Measurements from ENCODE around the gene C1orf198.

Gene C1orf198

GRCh38 chr1:230894032-230894431 lies 25.7 kb upstream of the C1orf198 start:
- H2AFZ ChIP-seq (ENCODE audit: low read depth, low read length) = no peak overlapping the region
- H3K4me2 ChIP-seq (ENCODE audit: low read length) = no peak overlapping the region
- TF ChIP-seq CTCF (IDR thresholded peaks at IDR 0.05; ENCODE audit: low read depth, low read length) (no peak), EZH2phosphoT487 (IDR thresholded peaks at IDR 0.05; ENCODE audit: low read depth) (no peak)
- H3K27me3 ChIP-seq (ENCODE audit: low read depth, low read length) = no peaks in the 10 kb centered on the region; the same call in 1 of the 2 replicates
- no peaks in the 10 kb centered on the region for H3K36me3 ChIP-seq (replicated peaks; ENCODE audit: low read depth, low read length)
- no peak overlapping the region for H3K9ac ChIP-seq (ENCODE audit: low read length)
- H3K79me2 ChIP-seq (ENCODE audit: low read length) = no peaks in the 10 kb centered on the region
- H3K4me3 ChIP-seq (ENCODE audit: low read length) = no peak overlapping the region
- no peaks in the 10 kb centered on the region for H4K20me1 ChIP-seq (ENCODE audit: insufficient read depth, low read length)
- H3K27ac ChIP-seq (ENCODE audit: low read length) = no peak overlapping the region
- no peaks in the 10 kb centered on the region for H3K9me3 ChIP-seq (ENCODE audit: insufficient read depth, low read length)
- H3K4me1 ChIP-seq (ENCODE audit: low read length) = peaks cover 14% of the 10 kb centered on the region

GRCh38 chr1:230892018-230892491 lies 23.7 kb upstream of the C1orf198 start:
- peak overlapping the region; percentile 51 for H3K4me2 ChIP-seq (ENCODE audit: low read length)
- H4K20me1 ChIP-seq (ENCODE audit: insufficient read depth, low read length) = no peaks in the 10 kb centered on the region
- TF ChIP-seq CTCF (IDR thresholded peaks at IDR 0.05; ENCODE audit: low read depth, low read length) = no peak
- TF ChIP-seq EZH2phosphoT487 (IDR thresholded peaks at IDR 0.05; ENCODE audit: low read depth) = no peak
- no peak overlapping the region for H3K27ac ChIP-seq (ENCODE audit: low read length)
- H3K9me3 ChIP-seq (ENCODE audit: insufficient read depth, low read length) = no peaks in the 10 kb centered on the region
- no peaks in the 10 kb centered on the region; the same call in 1 of the 2 replicates for H3K27me3 ChIP-seq (ENCODE audit: low read depth, low read length)
- H3K36me3 ChIP-seq (replicated peaks; ENCODE audit: low read depth, low read length) = no peaks in the 10 kb centered on the region
- no peaks in the 10 kb centered on the region for H3K79me2 ChIP-seq (ENCODE audit: low read length)
- H3K4me1 ChIP-seq (ENCODE audit: low read length) = peaks cover 14% of the 10 kb centered on the region
- no peak overlapping the region for H3K9ac ChIP-seq (ENCODE audit: low read length)
- H2AFZ ChIP-seq (ENCODE audit: low read depth, low read length) = peak overlapping the region; percentile 31
- peak overlapping the region; percentile 9; the same call in 1 of the 2 replicates for H3K4me3 ChIP-seq (ENCODE audit: low read length)

- Histone ChIP-seq H4K20me1 (ENCODE audit: insufficient read depth, low read length) (no peaks in the 10 kb centered on the region), H3K4me3 (ENCODE audit: low read length) (peak overlapping the region; percentile 9; the same call in 1 of the 2 replicates), H3K27ac (ENCODE audit: low read length) (no peak overlapping the region), H3K9me3 (ENCODE audit: insufficient read depth, low read length) (no peaks in the 10 kb centered on the region), H2AFZ (ENCODE audit: low read depth, low read length) (peak overlapping the region; percentile 31), H3K4me1 (ENCODE audit: low read length) (peaks cover 14% of the 10 kb centered on the region), H3K9ac (ENCODE audit: low read length) (no peak overlapping the region), H3K4me2 (ENCODE audit: low read length) (peak overlapping the region; percentile 51), H3K36me3 (replicated peaks; ENCODE audit: low read depth, low read length) (no peaks in the 10 kb centered on the region), H3K79me2 (ENCODE audit: low read length) (no peaks in the 10 kb centered on the region), H3K27me3 (ENCODE audit: low read depth, low read length) (no peaks in the 10 kb centered on the region; the same call in 1 of the 2 replicates)
- TF ChIP-seq CTCF (IDR thresholded peaks at IDR 0.05; ENCODE audit: low read depth, low read length) = no peak
- no peak for TF ChIP-seq EZH2phosphoT487 (IDR thresholded peaks at IDR 0.05; ENCODE audit: low read depth)
Observed at GRCh38 chr1:230891413-230891812, 23.1 kb upstream of the C1orf198 start.

- Histone ChIP-seq H3K27me3 (ENCODE audit: low read depth, low read length) (peaks cover 17% of the 10 kb centered on the region), H3K9ac (ENCODE audit: low read length) (no peak overlapping the region), H3K4me1 (ENCODE audit: low read length) (no peaks in the 10 kb centered on the region), H3K79me2 (ENCODE audit: low read length) (no peaks in the 10 kb centered on the region), H2AFZ (ENCODE audit: low read depth, low read length) (no peak overlapping the region), H3K36me3 (replicated peaks; ENCODE audit: low read depth, low read length) (peaks cover 4% of the 10 kb centered on the region), H4K20me1 (ENCODE audit: insufficient read depth, low read length) (no peaks in the 10 kb centered on the region), H3K9me3 (ENCODE audit: insufficient read depth, low read length) (peaks cover 6% of the 10 kb centered on the region), H3K4me3 (ENCODE audit: low read length) (no peak overlapping the region), H3K4me2 (ENCODE audit: low read length) (no peak overlapping the region), H3K27ac (ENCODE audit: low read length) (no peak overlapping the region)
- TF ChIP-seq CTCF (IDR thresholded peaks at IDR 0.05; ENCODE audit: low read depth, low read length) (no peak), EZH2phosphoT487 (IDR thresholded peaks at IDR 0.05; ENCODE audit: low read depth) (no peak)
Observed at GRCh38 chr1:230884646-230885045, 16.3 kb upstream of the C1orf198 start.
